Glomerular endothelial cell (primary cell): ENCODE results near the gene GRM4. TPM values are rescaled to one million over a fixed set of nuclear protein-coding genes. Genes with fewer than 3 reads are reported as not detected.

Experiments
- DNase-seq: peaks from one replicate; pipeline ENCODE4 v3.0.0-alpha.2; 2011; ENCODE audit warnings: low read depth, low spot score; ENCODE audit errors: extremely low read depth
- total RNA-seq: library from RNA; depleted of rRNA; stranded (reverse); fragments of >200 nt; gene quantifications from 2 replicates; pipeline ENCODE4 v1.2.3, GENCODE V29; 2015

GRM4 gene
- total RNA-seq, 1 donor from 2014 or later, result not detected

DNA sequence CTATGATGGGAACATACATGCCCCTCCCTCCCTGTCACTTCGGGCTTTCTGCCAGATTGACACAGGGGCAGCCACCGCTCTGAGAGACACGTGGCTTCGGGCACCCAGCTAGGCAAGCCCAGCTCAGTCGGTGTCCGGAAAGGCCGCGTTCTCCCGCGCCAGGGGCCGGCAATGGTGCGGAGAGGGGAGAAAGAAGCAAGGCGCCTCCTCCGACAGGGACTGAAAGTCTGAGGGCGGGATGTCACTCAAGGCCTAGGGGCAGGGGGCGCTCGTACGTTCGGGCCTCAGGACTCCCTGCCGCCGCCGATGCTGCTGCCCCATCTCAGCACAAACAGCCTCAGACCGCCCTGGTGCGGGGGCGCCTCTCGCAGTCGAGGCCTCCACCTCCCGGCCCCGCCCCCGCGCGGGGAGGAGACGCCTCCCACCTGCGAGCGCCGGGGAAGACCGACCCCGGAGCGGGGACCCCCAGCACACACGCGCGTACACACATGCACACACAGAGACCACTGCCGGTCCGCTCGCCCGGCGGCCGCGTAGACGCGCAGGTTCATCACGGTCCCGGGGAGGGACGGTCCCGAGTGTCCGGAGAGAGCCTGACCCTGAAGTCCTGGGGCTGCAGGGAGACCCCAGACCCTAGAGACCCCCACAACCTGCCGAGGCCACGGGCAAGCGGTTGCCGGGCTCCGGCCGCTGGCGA is 1.9 kb downstream of the GRM4 start:
- DNase-seq, result no peak

GRCh38 chr6:34143196-34143883 is 2.5 kb downstream of the GRM4 start:
- DNase-seq, result no peak

DNA sequence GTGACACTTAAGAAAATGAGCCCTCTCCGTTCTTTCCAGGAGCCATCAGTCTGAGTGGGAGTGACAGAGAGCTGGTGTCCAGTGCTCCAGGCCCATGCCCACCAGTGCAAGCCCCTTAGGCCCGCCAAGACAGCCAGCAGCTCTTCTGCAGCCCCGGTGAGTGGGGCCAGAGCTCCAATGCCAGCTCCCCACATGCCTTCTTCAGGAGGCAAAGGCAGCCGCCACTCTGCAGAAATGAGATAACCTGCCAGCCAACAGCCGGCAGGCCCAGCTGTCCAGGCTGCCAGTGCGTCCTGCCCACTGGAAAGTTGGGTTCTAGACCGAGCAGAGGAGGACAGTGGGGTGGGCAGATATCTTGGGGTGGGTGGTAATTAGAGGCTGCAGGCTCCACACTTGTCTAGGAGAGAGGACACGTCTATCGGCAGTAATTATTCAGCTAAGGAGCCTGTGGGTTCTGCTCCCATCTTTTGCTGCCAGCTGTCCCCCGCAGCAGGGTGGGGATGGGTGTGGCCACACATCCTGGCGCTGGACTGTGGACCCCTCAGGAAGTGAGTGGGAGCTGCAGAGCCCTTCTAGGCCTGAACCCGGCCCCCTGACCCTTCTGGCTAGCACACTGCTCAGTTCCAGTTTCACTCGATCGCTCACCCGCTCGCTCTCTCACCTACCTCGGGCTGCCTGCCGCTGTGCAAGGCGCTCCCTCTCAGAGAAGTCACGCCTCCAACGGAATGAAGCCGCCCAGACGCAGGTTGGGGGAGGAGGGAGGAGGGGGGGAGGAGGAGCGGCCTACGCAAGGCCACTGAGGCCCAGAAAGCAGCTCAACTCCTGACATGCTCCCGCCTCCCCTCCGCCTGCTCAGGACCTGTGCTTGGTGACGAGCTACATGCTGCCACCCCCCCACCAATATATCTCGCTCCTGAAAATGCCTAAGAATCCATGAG is 3.6 kb downstream of the GRM4 start:
- DNase-seq, result no peak

DNA sequence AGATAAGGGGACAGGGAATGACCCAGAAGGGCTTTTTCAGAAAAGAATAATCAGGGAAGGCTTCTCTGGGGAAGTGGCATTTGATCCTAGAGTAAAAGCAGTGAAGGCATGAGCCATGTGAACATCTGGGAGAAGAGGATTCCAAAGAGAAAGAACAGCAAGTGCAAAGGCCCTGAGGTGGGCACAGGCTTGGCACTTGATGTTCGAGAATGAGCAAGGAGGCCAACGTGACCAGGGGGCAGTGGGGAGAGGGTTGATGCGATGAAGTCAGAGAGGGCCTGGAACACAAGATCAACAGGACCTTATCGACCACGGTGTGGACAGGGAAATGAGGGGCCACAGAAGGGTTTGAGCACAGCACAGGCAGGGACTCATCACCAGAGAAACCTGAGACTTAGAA is 5.8 kb downstream of the GRM4 start:
- no peak for DNase-seq

DNA sequence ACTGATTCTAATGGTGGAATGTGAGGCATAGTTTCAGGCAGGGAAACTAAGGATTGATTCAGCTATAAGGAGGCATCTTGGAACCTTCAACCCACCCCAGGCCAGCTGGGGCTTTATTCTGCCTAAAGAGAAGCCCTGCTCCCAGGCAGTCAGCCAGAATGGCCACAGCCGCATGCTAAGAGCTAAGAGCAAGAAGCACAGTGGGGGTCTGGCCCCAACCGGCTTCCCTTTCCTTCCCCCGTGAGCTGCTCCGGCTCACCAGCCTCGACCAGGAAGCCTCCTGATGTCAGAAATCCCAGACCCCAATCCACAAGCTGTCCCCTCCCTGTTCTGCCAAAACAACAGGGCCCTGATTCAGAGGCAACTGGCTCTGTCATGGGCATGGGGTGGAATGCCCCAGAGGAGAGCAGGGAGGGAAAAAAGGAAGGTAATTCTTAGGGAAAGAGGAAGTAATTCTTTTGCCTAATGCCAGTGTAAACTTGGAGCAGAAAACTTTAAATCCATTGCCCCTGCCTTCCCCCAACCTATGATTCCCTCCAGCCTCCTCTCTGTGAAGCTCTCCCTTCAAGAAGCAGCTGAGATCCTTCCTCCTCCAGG is 6.9 kb downstream of the GRM4 start:
- DNase-seq, result no peak

- DNase-seq, result no peak
These were observed 7.7 kb downstream of the GRM4 start for GRCh38 chr6:34138191-34138590.

GRCh38 chr6:34135541-34135940 is 10.3 kb downstream of the GRM4 start:
- DNase-seq, result no peak

- no peak for DNase-seq
These were observed 13.3 kb downstream of the GRM4 start for GRCh38 chr6:34132486-34133185.

- no peak for DNase-seq
These were observed 14.3 kb downstream of the GRM4 start for GRCh38 chr6:34131326-34132290.

GRCh38 chr6:34130862-34131261 is 15.0 kb downstream of the GRM4 start:
- no peak for DNase-seq

DNA sequence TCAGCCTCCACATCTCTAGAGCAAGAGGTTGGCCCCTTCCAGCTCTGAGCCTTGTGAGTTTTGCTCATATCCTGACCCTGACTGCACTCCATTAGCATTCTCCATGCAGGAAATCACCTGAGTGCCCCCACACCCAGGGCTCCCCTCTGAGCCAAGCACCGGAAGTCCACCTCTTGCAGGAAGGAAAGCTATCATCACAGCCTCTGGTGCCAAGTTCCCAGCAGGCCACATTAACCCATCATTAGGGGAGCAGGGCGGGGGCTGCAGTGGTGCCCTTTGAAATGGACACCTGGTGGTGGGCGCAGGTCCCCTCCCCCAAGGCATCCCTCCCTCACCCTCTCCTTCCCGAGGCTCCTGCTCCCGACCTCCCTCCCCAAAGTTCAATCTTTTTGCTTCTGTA is 16.1 kb downstream of the GRM4 start:
- no peak for DNase-seq

GRCh38 chr6:34128045-34128444 is 17.8 kb downstream of the GRM4 start:
- DNase-seq, result no peak

GRCh38 chr6:34126419-34126818 is 19.5 kb downstream of the GRM4 start:
- no peak for DNase-seq

DNA sequence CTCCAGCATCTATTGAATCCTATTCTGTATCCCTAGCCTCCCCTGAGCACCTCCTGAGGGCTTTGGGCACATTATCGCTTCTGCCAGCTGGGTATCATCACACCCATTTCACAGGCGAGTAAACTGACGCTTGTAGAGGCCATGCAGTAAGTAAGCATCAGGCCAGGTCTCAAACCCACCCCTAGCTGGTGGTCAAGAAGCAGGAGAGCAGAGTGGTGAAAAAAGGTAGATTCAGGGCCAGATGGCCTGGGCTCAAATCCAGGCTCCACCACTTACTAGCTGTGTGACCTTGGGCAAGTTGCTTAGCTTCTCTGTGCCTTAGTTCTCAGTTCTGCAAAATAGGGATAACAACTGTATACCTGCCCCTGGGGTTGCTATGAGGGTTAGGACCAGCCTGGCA is 19.9 kb downstream of the GRM4 start:
- no peak for DNase-seq

DNA sequence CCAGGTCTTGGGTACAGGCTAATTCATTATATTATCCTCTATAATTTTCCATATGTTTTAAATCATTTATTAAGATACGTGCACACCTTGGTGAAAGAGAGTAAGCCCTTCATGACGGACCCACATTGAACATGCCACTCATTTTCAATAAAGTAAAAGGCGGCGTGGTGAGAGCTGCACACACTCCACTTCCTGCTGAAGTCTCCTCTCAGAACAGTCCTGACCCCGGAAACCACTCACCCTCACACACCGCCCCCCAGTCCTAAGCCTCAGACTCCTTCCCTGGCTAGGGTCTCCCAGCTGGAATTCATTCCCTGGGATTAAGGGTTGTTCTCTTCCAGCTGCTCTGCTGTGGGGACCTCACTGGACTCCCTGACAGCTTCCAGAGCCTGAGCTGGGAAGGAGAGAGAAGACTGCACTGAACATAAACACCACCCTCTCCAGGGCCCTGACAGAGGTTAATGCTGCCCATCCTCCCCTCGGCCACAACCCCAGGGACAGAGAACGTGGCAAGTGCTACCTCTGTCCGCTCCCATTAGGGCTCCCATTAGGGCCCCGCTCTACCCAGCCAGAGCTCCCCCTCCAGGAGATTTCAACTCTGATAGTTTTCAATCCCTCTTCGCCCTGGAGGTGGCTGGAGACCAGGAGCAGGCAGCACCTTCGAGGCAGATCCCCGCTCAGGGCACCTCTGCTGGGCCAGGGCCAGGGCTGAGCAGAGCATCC is 24.8 kb downstream of the GRM4 start:
- DNase-seq, result no peak

- DNase-seq, result no peak
These were observed 30.0 kb downstream of the GRM4 start for GRCh38 chr6:34115915-34116314.

GRCh38 chr6:34115403-34115795 is 30.5 kb downstream of the GRM4 start:
- no peak for DNase-seq

GRCh38 chr6:34114695-34115402 is 31.0 kb downstream of the GRM4 start:
- no peak for DNase-seq
